Measurements from ENCODE around the gene RNF20.

Gene RNF20

GRCh38 chr9:101536351-101536750 is 2.7 kb downstream of the RNF20 start:
- TF ChIP-seq, protein P1, sequence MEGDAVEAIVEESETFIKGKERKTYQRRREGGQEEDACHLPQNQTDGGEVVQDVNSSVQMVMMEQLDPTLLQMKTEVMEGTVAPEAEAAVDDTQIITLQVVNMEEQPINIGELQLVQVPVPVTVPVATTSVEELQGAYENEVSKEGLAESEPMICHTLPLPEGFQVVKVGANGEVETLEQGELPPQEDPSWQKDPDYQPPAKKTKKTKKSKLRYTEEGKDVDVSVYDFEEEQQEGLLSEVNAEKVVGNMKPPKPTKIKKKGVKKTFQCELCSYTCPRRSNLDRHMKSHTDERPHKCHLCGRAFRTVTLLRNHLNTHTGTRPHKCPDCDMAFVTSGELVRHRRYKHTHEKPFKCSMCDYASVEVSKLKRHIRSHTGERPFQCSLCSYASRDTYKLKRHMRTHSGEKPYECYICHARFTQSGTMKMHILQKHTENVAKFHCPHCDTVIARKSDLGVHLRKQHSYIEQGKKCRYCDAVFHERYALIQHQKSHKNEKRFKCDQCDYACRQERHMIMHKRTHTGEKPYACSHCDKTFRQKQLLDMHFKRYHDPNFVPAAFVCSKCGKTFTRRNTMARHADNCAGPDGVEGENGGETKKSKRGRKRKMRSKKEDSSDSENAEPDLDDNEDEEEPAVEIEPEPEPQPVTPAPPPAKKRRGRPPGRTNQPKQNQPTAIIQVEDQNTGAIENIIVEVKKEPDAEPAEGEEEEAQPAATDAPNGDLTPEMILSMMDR (IDR thresholded peaks at IDR 0.05; ENCODE audit: borderline replicate concordance, extremely low read depth, low read length, poor library complexity, severe bottlenecking): no peak
- TF ChIP-seq EZH2 (IDR thresholded peaks at IDR 0.05; ENCODE audit: borderline replicate concordance, low read depth, low read length, severe bottlenecking): no peak
- H3K27ac ChIP-seq (ENCODE audit: low read length): no peak overlapping the region
- H3K36me3 ChIP-seq (ENCODE audit: insufficient read depth, low read length): peaks cover 53% of the 10 kb centered on the region; the same call in 1 of the 2 replicates
- no peak overlapping the region for H3K4me3 ChIP-seq (ENCODE audit: low read depth in 1 of 2, low read length in 2 of 2)
- peaks cover 42% of the 10 kb centered on the region for H3K79me2 ChIP-seq (ENCODE audit: insufficient read depth, low read length)
- H3K27me3 ChIP-seq (ENCODE audit: insufficient read depth, low read length, poor library complexity): no peaks in the 10 kb centered on the region
- ATAC-seq (ENCODE audit: insufficient read depth, low read depth) (no peak), DNase-seq (no peak)
- no peak overlapping the region for H3K4me2 ChIP-seq (ENCODE audit: insufficient read depth, low read length)
- no peaks in the 10 kb centered on the region for H3K9me3 ChIP-seq (ENCODE audit: insufficient read depth, low read length, severe bottlenecking)
- peaks cover 23% of the 10 kb centered on the region for H3K4me1 ChIP-seq (ENCODE audit: insufficient read depth, low read length)
- peaks cover 20% of the 10 kb centered on the region for H4K20me1 ChIP-seq (ENCODE audit: insufficient read depth, low read length)
- no peak overlapping the region for H3K9ac ChIP-seq (ENCODE audit: low read depth, low read length)
- no peak overlapping the region for H2AFZ ChIP-seq (ENCODE audit: low read depth, low read length)

- no peaks in the 10 kb centered on the region for H3K9me3 ChIP-seq (ENCODE audit: insufficient read depth, low read length, severe bottlenecking)
- H3K9ac ChIP-seq (ENCODE audit: low read depth, low read length): no peak overlapping the region
- peaks cover 55% of the 10 kb centered on the region; the same call in 1 of the 2 replicates for H3K36me3 ChIP-seq (ENCODE audit: insufficient read depth, low read length)
- H4K20me1 ChIP-seq (ENCODE audit: insufficient read depth, low read length): peaks cover 20% of the 10 kb centered on the region
- no peak overlapping the region for H2AFZ ChIP-seq (ENCODE audit: low read depth, low read length)
- ATAC-seq (ENCODE audit: insufficient read depth, low read depth) (no peak), DNase-seq (peak; percentile 55)
- no peaks in the 10 kb centered on the region for H3K27me3 ChIP-seq (ENCODE audit: insufficient read depth, low read length, poor library complexity)
- H3K27ac ChIP-seq (ENCODE audit: low read length): no peak overlapping the region
- H3K4me2 ChIP-seq (ENCODE audit: insufficient read depth, low read length): no peak overlapping the region
- no peak overlapping the region for H3K4me3 ChIP-seq (ENCODE audit: low read depth in 1 of 2, low read length in 2 of 2)
- TF ChIP-seq, protein P1 (IDR thresholded peaks at IDR 0.05; ENCODE audit: borderline replicate concordance, extremely low read depth, low read length, poor library complexity, severe bottlenecking): no peak
- TF ChIP-seq EZH2 (IDR thresholded peaks at IDR 0.05; ENCODE audit: borderline replicate concordance, low read depth, low read length, severe bottlenecking): no peak
- H3K4me1 ChIP-seq (ENCODE audit: insufficient read depth, low read length): peaks cover 23% of the 10 kb centered on the region
- H3K79me2 ChIP-seq (ENCODE audit: insufficient read depth, low read length): peaks cover 42% of the 10 kb centered on the region
These were observed 3.3 kb downstream of the RNF20 start for GRCh38 chr9:101536938-101537337.

DNA sequence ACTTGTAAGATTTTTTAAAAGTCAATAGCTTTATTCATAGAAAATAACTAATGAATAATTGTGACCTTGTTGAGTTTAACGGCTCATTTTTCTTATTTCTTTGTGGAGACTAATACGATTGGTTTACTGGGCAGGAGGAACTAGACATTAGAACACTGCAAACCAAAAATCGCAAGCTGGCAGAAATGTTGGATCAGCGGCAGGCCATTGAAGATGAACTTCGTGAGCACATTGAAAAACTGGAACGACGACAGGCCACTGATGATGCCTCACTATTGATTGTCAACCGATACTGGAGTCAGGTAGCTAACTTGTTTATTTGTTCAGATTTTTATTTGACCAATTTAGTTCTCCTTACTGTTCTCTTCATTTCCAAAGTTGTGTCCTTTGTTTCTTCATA is 6.4 kb downstream of the RNF20 start:
- Histone ChIP-seq H3K27me3 (ENCODE audit: insufficient read depth, low read length, poor library complexity) (no peaks in the 10 kb centered on the region), H3K4me2 (ENCODE audit: insufficient read depth, low read length) (no peak overlapping the region), H3K4me1 (ENCODE audit: insufficient read depth, low read length) (peaks cover 7% of the 10 kb centered on the region; the same call in 1 of the 2 replicates), H3K79me2 (ENCODE audit: insufficient read depth, low read length) (peaks cover 30% of the 10 kb centered on the region), H4K20me1 (ENCODE audit: insufficient read depth, low read length) (peaks cover 20% of the 10 kb centered on the region), H3K9ac (ENCODE audit: low read depth, low read length) (no peak overlapping the region), H3K4me3 (ENCODE audit: low read depth in 1 of 2, low read length in 2 of 2) (no peak overlapping the region), H3K9me3 (ENCODE audit: insufficient read depth, low read length, severe bottlenecking) (no peaks in the 10 kb centered on the region), H3K36me3 (ENCODE audit: insufficient read depth, low read length) (peaks cover 76% of the 10 kb centered on the region), H3K27ac (ENCODE audit: low read length) (no peak overlapping the region), H2AFZ (ENCODE audit: low read depth, low read length) (no peak overlapping the region)
- no peak for DNase-seq
- ATAC-seq (ENCODE audit: insufficient read depth, low read depth): no peak
- TF ChIP-seq EZH2 (IDR thresholded peaks at IDR 0.05; ENCODE audit: borderline replicate concordance, low read depth, low read length, severe bottlenecking): no peak
- TF ChIP-seq, protein P1 (IDR thresholded peaks at IDR 0.05; ENCODE audit: borderline replicate concordance, extremely low read depth, low read length, poor library complexity, severe bottlenecking): no peak

Data from DND-41 (cell line).